HepG2 (cell line): Measurements from ENCODE around the gene SLC25A17. TPM values are rescaled to one million over a fixed set of nuclear protein-coding genes. Genes with fewer than 3 reads are reported as not detected.

Experiments used
- CC2D1A ChIP-seq: sonication (generic); formaldehyde crosslinking; IDR thresholded peaks from 2 replicates; pipeline ENCODE4 v1.8.1; 2023; ENCODE audit warnings: mild to moderate bottlenecking, missing genetic modification reagents
- HOXD1 ChIP-seq: sonication (generic); formaldehyde crosslinking; IDR thresholded peaks from 2 replicates; pipeline ENCODE4 v1.5.0; 2020; ENCODE audit warnings: missing genetic modification reagents
- KMT2B ChIP-seq: IDR thresholded peaks from 2 replicates; pipeline ENCODE4 v1.6.1; 2016; ENCODE audit warnings: missing genetic modification reagents, missing compliant biosample characterization
- LBX2 ChIP-seq: sonication (generic); formaldehyde crosslinking; IDR thresholded peaks from 2 replicates; pipeline ENCODE4 v1.5.0; 2020; ENCODE audit warnings: missing genetic modification reagents, mild to moderate bottlenecking, borderline replicate concordance
- MAFG ChIP-seq: sonication (generic); formaldehyde crosslinking; IDR thresholded peaks from 2 replicates; pipeline ENCODE4 v1.5.1; 2020; ENCODE audit warnings: mild to moderate bottlenecking, missing genetic modification reagents
- MBD4 ChIP-seq: IDR thresholded peaks from 2 replicates; pipeline ENCODE4 v1.6.1; 2012; ENCODE audit warnings: low read length, inconsistent platforms, borderline replicate concordance
- MED8 ChIP-seq: sonication (generic); formaldehyde crosslinking; IDR thresholded peaks from 2 replicates; pipeline ENCODE4 v1.8.1; 2023; ENCODE audit warnings: mild to moderate bottlenecking, missing genetic modification reagents; ENCODE audit not compliant: insufficient replicate concordance
- MIER3 ChIP-seq: IDR thresholded peaks from 2 replicates; pipeline ENCODE4 v1.6.1; 2016; ENCODE audit warnings: missing compliant biosample characterization, borderline replicate concordance
- RAD21 ChIP-seq: fragments of 450-650 bp; formaldehyde crosslinking; IDR thresholded peaks from 2 replicates; pipeline ENCODE4 v1.5.0; 2020; ENCODE audit warnings: mild to moderate bottlenecking
- RCOR2 ChIP-seq: IDR thresholded peaks from 2 replicates; pipeline ENCODE4 v1.6.1; 2016; ENCODE audit warnings: missing biosample characterization, missing genetic modification reagents
- TEAD3 ChIP-seq: optimal IDR thresholded peaks from 2 replicates; pipeline ENCODE3; 2016; ENCODE audit warnings: borderline replicate concordance
- ZBTB8A ChIP-seq: sonication (generic); formaldehyde crosslinking; IDR thresholded peaks from 2 replicates; pipeline ENCODE4 v1.4.0; 2020; ENCODE audit warnings: mild to moderate bottlenecking, low read depth, missing genetic modification reagents, borderline replicate concordance
- ZEB1 ChIP-seq: IDR thresholded peaks from 2 replicates; pipeline ENCODE4 v1.6.1; 2012; ENCODE audit warnings: mild to moderate bottlenecking, low read depth, inconsistent platforms; ENCODE audit not compliant: insufficient replicate concordance
- ZNF20 ChIP-seq: sonication (generic); formaldehyde crosslinking; IDR thresholded peaks from 2 replicates; pipeline ENCODE4 v1.4.0; 2020; ENCODE audit warnings: mild to moderate bottlenecking, moderate library complexity, missing genetic modification reagents
- ZNF251 ChIP-seq: sonication (generic); formaldehyde crosslinking; IDR thresholded peaks from 2 replicates; pipeline ENCODE4 v1.9.0; 2021; ENCODE audit warnings: mild to moderate bottlenecking, missing genetic modification reagents
- ZNF567 ChIP-seq: sonication (generic); formaldehyde crosslinking; IDR thresholded peaks from 2 replicates; pipeline ENCODE4 v1.8.1; 2023; ENCODE audit warnings: mild to moderate bottlenecking, missing genetic modification reagents, borderline replicate concordance
- ZNF598 ChIP-seq: sonication (generic); formaldehyde crosslinking; IDR thresholded peaks from 2 replicates; pipeline ENCODE4 v1.5.1; 2020; ENCODE audit warnings: mild to moderate bottlenecking, missing genetic modification reagents, borderline replicate concordance
- ZNF619 ChIP-seq: sonication (generic); formaldehyde crosslinking; IDR thresholded peaks from 2 replicates; pipeline ENCODE4 v1.4.0; 2020; ENCODE audit warnings: mild to moderate bottlenecking, missing genetic modification reagents
- polyA plus RNA-seq, 8 experiments: library from polyadenylated mRNA; depleted of rRNA in 3 of 8; stranded (reverse) in 7 of 8; unstranded in 1 of 8; fragments of >200 nt; fragmentation: Illumina TruSeq in 4 of 8; extraction: Trizol in 4 of 8; gene quantifications; 2 replicates each; pipeline versions ENCODE4 v1.2.1 to v1.2.3, GENCODE V29; 2011 to 2016; ENCODE audit warnings: low read depth in 4 of 8, missing spikeins in 1 of 8, mixed read lengths in 1 of 8; ENCODE audit not compliant: insufficient read depth in 1 of 8
- total RNA-seq, 5 experiments: library from RNA; depleted of rRNA; stranded (reverse); fragments of >200 nt; fragmentation: Illumina TruSeq; extraction: Trizol; gene quantifications; 2 replicates each; pipeline ENCODE4 v1.2.3, GENCODE V29; 2016; ENCODE audit warnings: low read depth in 1 of 5
- TF ChIP-seq, protein P1 (sequence below): sonication (generic); formaldehyde crosslinking; IDR thresholded peaks from 2 replicates; pipeline ENCODE4 v1.4.0; 2020; ENCODE audit warnings: mild to moderate bottlenecking, missing genetic modification reagents
- TF ChIP-seq, protein P2 (sequence below): sonication (generic); formaldehyde crosslinking; IDR thresholded peaks from 2 replicates; pipeline ENCODE4 v1.4.0; 2020; ENCODE audit warnings: missing genetic modification reagents
- TF ChIP-seq, protein P3 (sequence below): sonication (generic); formaldehyde crosslinking; IDR thresholded peaks from 2 replicates; pipeline ENCODE4 v1.5.0; 2020; ENCODE audit warnings: mild to moderate bottlenecking, low read depth, missing genetic modification reagents, borderline replicate concordance

SLC25A17 gene
- total and polyA plus RNA-seq, 2 of the 13 experiments (the other 11 are each of a cell fraction or from before 2014, with no cell fraction given), result 15.7 to 27.9 TPM

DNA sequence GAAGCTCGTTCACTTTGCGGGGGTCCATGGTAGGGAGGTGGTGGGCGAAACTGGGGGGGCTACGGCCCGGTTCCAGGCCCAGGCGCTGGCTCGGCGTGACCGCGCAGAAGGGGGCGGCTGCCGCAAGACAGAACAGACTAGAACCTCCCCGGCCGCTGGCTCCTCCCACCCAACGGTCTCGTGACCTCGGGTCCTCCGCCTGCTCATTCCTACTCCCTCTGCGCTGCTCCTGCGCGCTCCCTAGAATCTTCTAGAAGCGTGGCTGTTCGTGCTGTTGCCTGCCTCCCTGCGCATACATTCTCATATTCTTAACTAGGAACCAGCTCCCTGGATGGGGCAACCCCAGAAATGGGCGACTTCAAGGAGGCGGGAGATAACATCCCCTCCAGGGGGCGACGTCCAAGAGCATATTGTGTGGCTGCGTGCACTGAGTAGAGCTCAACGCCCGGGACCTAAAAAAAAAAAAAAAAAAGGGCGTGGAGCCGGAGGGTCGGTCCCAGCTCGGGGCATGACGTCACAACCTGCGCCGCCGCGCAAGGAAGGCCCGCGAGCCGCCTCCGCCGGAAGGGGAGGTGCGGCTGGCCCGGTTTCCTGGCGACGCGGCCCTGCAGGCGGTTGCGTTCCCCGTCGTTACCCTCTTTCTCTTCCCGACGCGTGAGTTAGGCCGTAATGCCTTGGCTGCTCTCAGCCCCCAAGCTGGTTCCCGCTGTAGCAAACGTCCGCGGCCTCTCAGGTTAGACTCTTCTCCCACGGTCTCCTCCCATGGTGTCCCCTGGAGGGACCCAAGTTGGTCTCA is 37.6 kb upstream of the SLC25A17 start, which contains the start of the genes ST13 and XPNPEP3 (continued):
- no peak for TF ChIP-seq MAFG
- peak; percentile 27 for TF ChIP-seq TEAD3
- TF ChIP-seq RAD21 (CRISPR knock-in tag), result no peak
- no peak for TF ChIP-seq ZNF20 (CRISPR knock-in tag)
- TF ChIP-seq ZNF567 (CRISPR knock-in tag), result no peak
- no peak; the same call in 1 of the 2 replicates for TF ChIP-seq RCOR2
- peak; percentile 66; the same call in 1 of the 2 replicates for TF ChIP-seq ZNF251
- no peak for TF ChIP-seq ZNF619 (CRISPR knock-in tag)
- TF ChIP-seq KMT2B (CRISPR knock-in tag), result peak; percentile 90
- TF ChIP-seq LBX2 (CRISPR knock-in tag), result no peak
- TF ChIP-seq HOXD1, result peak; percentile 39; the same call in 1 of the 2 replicates
- no peak for TF ChIP-seq CC2D1A
- TF ChIP-seq ZBTB8A (CRISPR knock-in tag), result 0 out of 2 replicates have a peak, but pooled peaks have one; percentile 76
- no peak for TF ChIP-seq MBD4
- TF ChIP-seq, protein P1, sequence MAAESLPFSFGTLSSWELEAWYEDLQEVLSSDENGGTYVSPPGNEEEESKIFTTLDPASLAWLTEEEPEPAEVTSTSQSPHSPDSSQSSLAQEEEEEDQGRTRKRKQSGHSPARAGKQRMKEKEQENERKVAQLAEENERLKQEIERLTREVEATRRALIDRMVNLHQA, result no peak
- TF ChIP-seq, protein P2, sequence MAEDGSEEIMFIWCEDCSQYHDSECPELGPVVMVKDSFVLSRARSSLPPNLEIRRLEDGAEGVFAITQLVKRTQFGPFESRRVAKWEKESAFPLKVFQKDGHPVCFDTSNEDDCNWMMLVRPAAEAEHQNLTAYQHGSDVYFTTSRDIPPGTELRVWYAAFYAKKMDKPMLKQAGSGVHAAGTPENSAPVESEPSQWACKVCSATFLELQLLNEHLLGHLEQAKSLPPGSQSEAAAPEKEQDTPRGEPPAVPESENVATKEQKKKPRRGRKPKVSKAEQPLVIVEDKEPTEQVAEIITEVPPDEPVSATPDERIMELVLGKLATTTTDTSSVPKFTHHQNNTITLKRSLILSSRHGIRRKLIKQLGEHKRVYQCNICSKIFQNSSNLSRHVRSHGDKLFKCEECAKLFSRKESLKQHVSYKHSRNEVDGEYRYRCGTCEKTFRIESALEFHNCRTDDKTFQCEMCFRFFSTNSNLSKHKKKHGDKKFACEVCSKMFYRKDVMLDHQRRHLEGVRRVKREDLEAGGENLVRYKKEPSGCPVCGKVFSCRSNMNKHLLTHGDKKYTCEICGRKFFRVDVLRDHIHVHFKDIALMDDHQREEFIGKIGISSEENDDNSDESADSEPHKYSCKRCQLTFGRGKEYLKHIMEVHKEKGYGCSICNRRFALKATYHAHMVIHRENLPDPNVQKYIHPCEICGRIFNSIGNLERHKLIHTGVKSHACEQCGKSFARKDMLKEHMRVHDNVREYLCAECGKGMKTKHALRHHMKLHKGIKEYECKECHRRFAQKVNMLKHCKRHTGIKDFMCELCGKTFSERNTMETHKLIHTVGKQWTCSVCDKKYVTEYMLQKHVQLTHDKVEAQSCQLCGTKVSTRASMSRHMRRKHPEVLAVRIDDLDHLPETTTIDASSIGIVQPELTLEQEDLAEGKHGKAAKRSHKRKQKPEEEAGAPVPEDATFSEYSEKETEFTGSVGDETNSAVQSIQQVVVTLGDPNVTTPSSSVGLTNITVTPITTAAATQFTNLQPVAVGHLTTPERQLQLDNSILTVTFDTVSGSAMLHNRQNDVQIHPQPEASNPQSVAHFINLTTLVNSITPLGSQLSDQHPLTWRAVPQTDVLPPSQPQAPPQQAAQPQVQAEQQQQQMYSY (CRISPR knock-in tag), result no peak
- 0 out of 2 replicates have a peak, but pooled peaks have one; percentile 32 for TF ChIP-seq MIER3 (CRISPR knock-in tag)
- TF ChIP-seq, protein P3, sequence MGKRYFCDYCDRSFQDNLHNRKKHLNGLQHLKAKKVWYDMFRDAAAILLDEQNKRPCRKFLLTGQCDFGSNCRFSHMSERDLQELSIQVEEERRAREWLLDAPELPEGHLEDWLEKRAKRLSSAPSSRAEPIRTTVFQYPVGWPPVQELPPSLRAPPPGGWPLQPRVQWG (CRISPR knock-in tag), result no peak
- TF ChIP-seq ZEB1, result no peak
- TF ChIP-seq ZNF598 (CRISPR knock-in tag), result peak; percentile 52
- no peak for TF ChIP-seq MED8
- TF ChIP-seq, all 625 proteins: peak for 331
